ENCODE results near the gene SNX18. TPM values are rescaled to one million over a fixed set of nuclear protein-coding genes. Genes with fewer than 3 reads are reported as not detected.

The SNX18 gene
- total and polyA plus RNA-seq, 12 donors = 4.1 to 31.0 (median 19.9) TPM

DNA sequence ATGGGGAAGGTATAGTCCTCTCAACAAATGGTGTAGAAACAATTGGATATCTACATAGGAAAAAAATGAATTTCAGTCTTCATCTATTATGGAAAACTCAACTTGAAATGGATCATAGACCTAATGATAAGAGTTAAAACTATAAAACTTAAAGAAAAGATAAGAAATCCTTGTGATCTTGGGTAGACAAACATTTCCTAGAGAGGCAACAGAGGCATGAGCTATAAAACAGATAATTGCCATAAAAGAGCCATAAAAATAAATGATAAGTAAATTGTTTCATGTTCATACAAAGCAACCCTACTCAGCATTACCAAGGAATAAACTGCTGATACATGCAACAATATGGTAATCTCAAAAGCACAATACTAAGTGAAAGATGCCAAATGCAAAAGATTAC, 76.2 kb downstream of the SNX18 start:
- no peak for DNase-seq
- TF ChIP-seq, protein P1, sequence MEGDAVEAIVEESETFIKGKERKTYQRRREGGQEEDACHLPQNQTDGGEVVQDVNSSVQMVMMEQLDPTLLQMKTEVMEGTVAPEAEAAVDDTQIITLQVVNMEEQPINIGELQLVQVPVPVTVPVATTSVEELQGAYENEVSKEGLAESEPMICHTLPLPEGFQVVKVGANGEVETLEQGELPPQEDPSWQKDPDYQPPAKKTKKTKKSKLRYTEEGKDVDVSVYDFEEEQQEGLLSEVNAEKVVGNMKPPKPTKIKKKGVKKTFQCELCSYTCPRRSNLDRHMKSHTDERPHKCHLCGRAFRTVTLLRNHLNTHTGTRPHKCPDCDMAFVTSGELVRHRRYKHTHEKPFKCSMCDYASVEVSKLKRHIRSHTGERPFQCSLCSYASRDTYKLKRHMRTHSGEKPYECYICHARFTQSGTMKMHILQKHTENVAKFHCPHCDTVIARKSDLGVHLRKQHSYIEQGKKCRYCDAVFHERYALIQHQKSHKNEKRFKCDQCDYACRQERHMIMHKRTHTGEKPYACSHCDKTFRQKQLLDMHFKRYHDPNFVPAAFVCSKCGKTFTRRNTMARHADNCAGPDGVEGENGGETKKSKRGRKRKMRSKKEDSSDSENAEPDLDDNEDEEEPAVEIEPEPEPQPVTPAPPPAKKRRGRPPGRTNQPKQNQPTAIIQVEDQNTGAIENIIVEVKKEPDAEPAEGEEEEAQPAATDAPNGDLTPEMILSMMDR (IDR thresholded peaks at IDR 0.05) = no peak

DNA sequence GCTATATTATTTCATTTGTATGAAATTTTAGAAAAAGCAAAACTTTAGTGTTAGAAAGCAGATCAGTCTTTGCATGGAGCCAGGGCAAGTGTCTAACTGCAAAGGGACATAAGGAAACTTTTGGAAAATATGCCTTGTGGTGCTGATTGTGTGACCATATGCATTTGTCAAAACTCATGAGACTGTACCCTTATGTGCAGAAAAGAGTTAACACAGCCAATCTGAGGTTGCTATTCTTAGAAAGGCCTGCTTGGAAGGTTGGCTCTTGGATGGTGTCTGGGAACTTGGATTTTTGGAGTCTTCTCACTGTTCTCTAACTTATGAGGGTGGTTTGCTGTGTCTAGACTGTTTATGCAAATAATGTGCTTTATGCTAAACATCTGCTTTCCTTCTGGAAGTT, 76.6 kb downstream of the SNX18 start:
- no peak for ATAC-seq
- TF ChIP-seq, protein P1 (IDR thresholded peaks at IDR 0.05) = no peak
- no peak for DNase-seq
- Histone ChIP-seq H3K4me3 (no peak overlapping the region), H3K9me3 (peaks cover 0 to 24% (median 9%) of the 10 kb centered on the region in 11 donors), H3K27ac (no peak overlapping the region), H3K4me1 (peaks cover 0 to 13% (median 0%) of the 10 kb centered on the region in 9 donors), H3K27me3 (no peaks in the 10 kb centered on the region), H3K36me3 (no peaks in the 10 kb centered on the region)
- intact Hi-C loops (cut with DNase I) = no loop called here

More for the DNA sequence above, 76.2 kb downstream of the SNX18 start:
- H3K4me1 ChIP-seq = peaks cover 0 to 13% (median 0%) of the 10 kb centered on the region in 9 donors
- no peaks in the 10 kb centered on the region for H3K27me3 ChIP-seq
- intact Hi-C loops (cut with DNase I) = no loop called here
- no peak overlapping the region for H3K4me3 ChIP-seq
- H3K9me3 ChIP-seq = peaks cover 0 to 20% (median 9%) of the 10 kb centered on the region in 11 donors
- no peak for ATAC-seq
- H3K36me3 ChIP-seq = no peaks in the 10 kb centered on the region
- H3K27ac ChIP-seq = no peak overlapping the region

DNA sequence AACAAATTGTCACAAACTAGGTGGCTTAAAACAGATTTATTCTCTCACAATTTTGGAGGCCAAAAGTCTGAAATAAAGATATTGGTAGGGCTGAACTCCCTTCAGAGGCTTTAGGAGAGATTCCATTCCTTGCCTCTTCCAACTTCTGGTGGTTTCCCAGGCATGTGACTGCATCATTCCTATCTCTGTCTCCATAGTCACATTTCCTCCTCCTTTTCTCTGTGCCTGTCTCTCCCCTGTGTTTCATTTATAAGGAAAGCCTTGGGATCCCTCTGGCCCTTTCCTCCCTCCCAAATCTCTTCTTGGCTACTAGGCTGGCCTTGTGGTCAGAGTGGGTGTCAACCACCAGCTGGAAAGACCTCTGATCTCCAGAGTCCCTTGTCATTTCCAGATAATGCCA, 78.2 kb downstream of the SNX18 start:
- Histone ChIP-seq H3K36me3 (no peaks in the 10 kb centered on the region), H3K27ac (no peak overlapping the region), H3K4me1 (peaks cover 0 to 9% (median 0%) of the 10 kb centered on the region in 9 donors), H3K9me3 (peaks cover 0 to 31% (median 9%) of the 10 kb centered on the region in 11 donors), H3K4me3 (no peak overlapping the region), H3K27me3 (no peaks in the 10 kb centered on the region)
- intact Hi-C loops (cut with DNase I) = no loop called here
- TF ChIP-seq, protein P1 (IDR thresholded peaks at IDR 0.05) = no peak
- ATAC-seq = no peak
- DNase-seq = no peak

Other genes with a start within 250 kb of the SNX18 start
- gene ARL15, start 207.2 kb upstream of the SNX18 start, total RNA-seq = 10 to 100 TPM; 22.6 to 31.8 (median 28.7) TPM
- 10 to 100 TPM in 1 of 2 donors, 1 to 10 TPM in 1; 7.8 to 12.0 TPM for gene ARL15, start 207.2 kb upstream of the SNX18 start, polyA plus RNA-seq
- gene HSPB3, start 62.1 kb upstream of the SNX18 start, total RNA-seq = 100 to 1,000 TPM; 202 to 670 (median 350) TPM
- gene HSPB3, start 62.1 kb upstream of the SNX18 start, polyA plus RNA-seq = 100 to 1,000 TPM; 167 to 482 TPM